ENCODE measurements around the gene ACOT11.

Gene ACOT11

DNA sequence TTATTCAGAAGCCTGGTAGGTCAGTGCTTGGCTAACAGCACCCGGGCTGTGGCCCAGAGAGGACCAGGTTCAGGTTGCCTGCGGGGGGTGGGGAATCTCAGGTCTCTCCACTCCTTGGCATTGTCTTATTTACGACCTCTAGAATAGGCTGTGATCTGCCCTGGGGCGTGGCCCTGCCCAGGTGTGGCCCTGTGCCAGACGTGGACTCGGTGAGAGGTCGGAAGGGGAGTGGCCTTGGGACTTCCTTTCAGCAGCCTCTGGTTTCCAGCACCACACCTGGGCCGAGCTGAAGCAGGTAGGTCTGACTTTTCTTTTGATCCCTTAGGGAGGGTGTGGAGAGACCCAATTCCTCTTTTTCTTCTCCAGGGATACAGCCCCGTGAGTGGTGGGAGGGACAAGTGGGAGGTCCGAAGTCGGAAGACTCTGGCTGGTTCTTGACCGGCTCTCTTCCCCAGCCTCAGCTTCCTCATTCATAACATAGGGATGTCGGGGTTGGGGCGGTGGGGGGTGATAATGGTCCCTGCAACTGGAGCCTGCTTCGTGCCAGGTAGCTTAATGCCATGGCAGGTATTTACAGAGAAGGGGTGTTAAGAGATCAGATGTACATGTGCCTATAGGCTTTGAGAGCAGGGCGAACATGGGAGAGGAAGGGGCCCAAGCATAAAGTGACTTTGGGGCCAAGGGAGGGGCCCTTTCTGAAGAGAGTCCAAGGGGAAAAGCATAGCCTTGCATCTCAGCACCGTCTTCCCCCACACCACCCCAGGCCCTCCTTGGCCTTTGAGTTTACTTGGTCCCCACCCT lies 16.5 kb downstream of the ACOT11 start:
- DNase-seq (ENCODE audit: low read depth in 1 of 2, low spot score in 1 of 2), result no peak

GRCh38 chr1:54565113-54565501 lies 17.1 kb downstream of the ACOT11 start:
- DNase-seq (ENCODE audit: low read depth in 1 of 2, low spot score in 1 of 2), result no peak

DNA sequence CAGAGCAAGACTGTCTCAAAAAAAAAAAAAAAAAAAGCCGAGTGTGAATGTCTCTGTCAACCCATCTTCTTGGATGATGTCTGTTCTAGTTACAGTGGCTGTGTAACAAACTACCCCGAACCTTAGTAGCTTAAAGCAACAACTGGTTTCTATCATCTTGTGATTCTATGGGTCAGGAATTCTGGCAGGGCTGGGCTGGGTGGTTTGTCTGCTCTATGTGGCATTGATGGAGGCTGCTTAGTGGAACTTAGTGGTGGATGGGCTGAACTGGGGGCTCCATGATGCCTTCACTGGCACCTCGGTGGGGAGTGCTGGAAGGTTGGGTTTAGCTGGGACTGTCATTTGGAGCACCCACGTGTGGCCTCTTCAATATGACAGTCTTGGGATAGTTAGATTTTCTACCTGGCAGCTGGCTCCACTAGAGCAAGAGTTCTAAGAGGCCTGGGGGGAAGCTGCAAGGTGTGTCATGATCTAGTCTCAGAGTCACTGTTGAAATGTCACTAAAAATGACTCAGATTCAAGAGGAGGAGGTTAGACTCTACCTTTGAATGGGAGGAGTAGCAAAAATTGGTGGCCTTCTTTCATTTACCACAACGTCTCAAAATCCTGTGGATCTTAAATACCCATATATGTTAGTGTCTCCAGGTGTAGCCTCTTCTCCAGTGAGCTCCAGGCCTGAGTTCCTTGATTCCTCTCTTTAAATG lies 18.6 kb downstream of the ACOT11 start:
- DNase-seq (ENCODE audit: low read depth in 1 of 2, low spot score in 1 of 2), result no peak

DNA sequence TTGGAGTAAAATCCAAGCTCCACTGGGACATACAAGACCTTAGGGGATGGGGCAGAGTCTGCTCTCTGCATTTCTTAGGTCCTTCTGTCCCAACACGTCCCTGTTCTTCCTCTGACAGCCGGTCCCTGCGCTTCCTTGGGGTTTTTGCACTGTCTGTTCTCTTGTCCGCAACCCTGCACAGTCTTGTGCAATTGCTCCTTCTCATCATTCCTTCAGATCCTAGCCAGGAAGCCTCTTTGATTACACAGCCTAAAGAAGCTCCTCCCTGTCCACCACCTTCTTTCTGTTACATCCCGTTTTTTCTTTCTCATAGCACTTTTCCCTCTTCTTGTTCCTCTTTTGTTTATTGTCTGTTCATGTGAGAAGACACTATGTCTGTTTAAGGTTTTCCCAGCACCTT lies 19.9 kb downstream of the ACOT11 start:
- DNase-seq (ENCODE audit: low read depth in 1 of 2, low spot score in 1 of 2), result no peak

DNA sequence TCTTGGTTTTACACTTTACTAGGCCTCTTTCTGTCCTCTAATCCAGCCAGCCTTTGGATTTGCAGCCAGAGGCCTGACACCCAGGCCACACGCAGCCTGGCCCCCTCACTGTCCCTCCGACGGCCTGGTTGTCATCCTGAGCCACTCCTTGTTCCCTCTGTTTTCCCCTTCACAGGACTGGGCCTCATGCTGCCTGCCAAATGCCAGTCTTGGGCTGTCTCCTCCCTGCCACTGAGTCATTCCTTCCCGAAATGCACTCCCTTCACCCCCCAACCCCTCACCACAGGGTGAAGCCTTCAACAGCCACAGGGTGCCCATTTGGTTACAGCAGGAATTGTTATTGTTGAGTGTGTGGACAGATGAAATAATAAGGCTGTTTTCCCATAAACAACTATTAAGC lies 21.3 kb downstream of the ACOT11 start:
- no peak for DNase-seq (ENCODE audit: low read depth in 1 of 2, low spot score in 1 of 2)

DNA sequence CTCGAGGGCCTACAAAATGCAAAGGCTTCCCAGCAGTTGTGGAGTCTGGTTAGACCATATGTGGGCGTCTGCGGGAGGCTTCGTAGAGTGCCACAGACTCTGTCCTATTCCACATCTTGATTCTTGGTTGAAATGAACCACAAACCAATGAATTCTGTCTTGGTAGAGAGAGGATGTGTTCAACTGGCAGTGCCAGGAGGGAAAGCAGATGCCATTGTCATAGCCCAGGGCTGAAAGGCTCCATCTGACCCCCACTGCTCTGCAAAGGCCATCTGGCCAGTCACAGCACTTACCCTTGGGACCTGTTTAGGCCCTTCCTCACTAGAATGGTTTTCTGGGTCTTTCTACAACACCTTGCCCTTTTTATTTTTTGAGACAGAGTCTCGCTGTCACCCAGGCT lies 22.1 kb downstream of the ACOT11 start:
- DNase-seq (ENCODE audit: low read depth in 1 of 2, low spot score in 1 of 2), result no peak

DNA sequence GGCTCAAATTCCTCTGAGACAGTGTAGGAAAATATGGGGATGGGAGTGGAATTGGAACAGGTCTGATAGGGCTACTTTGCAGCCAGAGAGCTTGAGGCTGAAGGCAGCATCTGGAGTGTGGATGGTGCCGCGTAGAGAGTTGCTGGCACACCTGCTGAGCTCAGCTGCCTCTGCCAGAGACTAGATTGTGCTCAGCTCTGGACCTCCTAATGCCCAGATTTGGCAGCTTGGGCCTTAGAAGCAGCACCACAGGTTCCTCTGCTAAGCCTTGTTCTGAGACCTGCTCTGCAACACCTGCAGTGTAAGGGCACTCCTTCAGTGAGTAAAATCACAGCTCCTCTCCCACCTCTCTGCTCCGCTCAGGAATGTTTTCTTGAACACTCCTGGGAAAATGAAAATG lies 23.3 kb downstream of the ACOT11 start:
- no peak for DNase-seq (ENCODE audit: low read depth in 1 of 2, low spot score in 1 of 2)

GRCh38 chr1:54571803-54572541 lies 23.9 kb downstream of the ACOT11 start:
- no peak for DNase-seq (ENCODE audit: low read depth in 1 of 2, low spot score in 1 of 2)

GRCh38 chr1:54572542-54572850 lies 24.5 kb downstream of the ACOT11 start:
- no peak for DNase-seq (ENCODE audit: low read depth in 1 of 2, low spot score in 1 of 2)

DNA sequence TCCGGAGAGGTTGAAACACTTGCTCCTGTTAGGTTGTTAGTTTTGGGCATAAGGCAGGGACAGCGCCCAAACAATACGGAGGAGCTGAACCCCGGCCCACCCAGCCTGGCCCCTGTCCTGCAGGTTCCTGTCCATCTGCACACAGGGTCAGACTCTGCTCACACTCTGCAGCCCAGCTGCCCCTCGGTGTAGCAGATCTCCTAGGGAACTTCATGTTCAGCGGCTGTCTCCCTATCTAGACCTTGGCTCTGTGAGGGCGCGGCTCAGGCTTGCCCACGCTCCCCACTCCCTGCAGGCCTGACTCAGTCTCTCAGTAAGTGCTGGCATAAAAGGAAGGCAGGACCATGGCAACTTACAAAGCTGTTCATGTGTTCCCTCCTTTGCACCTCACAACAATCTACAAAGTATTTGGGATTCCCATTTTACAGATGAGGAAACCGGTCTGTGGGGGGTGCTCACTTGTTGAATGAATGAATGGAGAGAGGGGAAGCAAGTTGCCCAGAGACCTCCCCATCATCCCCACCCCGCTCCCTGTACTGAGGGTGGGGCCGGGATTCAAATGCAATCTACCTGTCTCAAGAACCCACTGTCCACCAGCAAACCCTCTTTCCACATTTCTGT lies 26.2 kb downstream of the ACOT11 start:
- DNase-seq (ENCODE audit: low read depth in 1 of 2, low spot score in 1 of 2), result no peak

GRCh38 chr1:54575161-54575560 lies 27.1 kb downstream of the ACOT11 start:
- DNase-seq (ENCODE audit: low read depth in 1 of 2, low spot score in 1 of 2), result no peak

- no peak for DNase-seq (ENCODE audit: low read depth in 1 of 2, low spot score in 1 of 2)
These were observed 27.7 kb downstream of the ACOT11 start for GRCh38 chr1:54575605-54576290.

DNA sequence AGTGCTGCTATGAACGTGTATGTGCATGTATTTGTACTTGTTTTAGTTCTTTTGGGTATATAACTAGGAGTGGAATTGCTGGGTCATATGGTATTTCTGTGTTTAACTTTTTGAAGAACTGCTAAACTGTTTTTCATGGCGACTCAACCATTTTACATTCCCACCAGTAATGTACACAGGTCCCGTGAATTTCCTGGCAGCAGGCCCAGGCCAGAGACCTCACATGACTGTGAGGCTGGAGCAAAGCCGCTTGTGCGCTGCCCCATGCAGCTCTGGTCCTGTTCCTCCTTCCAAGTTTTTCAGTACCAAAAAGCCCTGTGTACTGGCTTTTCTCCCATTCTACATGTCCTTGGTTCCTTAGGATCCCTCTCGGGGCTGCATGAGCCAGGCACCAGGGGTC lies 29.6 kb downstream of the ACOT11 start:
- DNase-seq (ENCODE audit: low read depth in 1 of 2, low spot score in 1 of 2), result no peak

- DNase-seq (ENCODE audit: low read depth in 1 of 2, low spot score in 1 of 2), result no peak
These were observed 31.3 kb downstream of the ACOT11 start for GRCh38 chr1:54579337-54579781.

- no peak for DNase-seq (ENCODE audit: low read depth in 1 of 2, low spot score in 1 of 2)
These were observed 33.0 kb downstream of the ACOT11 start for GRCh38 chr1:54580856-54581550.

DNA sequence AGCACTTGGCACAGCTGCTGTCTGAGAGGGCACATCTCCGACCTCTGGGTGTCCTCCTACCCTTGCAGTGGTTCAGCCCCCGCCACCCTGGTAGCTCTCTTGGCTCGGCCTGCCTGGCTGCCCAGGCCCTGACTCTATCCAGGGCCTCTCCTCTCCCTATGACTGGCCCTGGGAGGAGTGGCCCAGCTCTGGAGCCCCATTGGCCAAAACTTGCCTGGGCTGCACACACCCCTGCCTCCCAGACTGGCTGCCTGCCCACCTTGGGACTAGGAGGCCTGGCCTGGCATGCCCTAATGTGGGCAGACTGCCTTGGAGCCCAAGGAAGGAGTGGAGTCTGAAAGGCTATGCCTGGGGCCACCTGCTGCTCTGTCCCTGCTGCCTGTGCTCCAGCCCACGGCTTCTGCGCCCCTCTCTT lies 33.6 kb downstream of the ACOT11 start:
- no peak for DNase-seq (ENCODE audit: low read depth in 1 of 2, low spot score in 1 of 2)

GRCh38 chr1:54582566-54583306 lies 34.7 kb downstream of the ACOT11 start:
- DNase-seq (ENCODE audit: low read depth in 1 of 2, low spot score in 1 of 2), result no peak

DNA sequence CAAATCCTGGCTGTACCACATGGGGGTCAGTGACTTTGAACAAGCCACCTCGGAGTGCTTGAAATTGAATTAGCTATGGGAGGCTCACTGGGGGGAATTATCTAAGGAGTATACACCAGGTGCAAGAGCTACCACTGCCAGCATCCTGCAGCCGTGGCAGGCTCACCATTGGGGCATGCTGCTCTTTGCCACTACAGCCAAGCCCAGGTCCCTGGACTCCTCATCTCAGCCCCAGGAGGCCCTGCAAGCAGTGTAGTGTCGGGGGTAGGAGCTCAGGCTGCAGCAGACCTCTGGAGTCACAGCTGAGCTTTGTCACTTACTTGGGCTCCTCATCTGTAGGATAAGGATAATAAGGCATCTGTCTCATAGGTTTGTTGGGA lies 35.3 kb downstream of the ACOT11 start:
- DNase-seq (ENCODE audit: low read depth in 1 of 2, low spot score in 1 of 2), result no peak

DNA sequence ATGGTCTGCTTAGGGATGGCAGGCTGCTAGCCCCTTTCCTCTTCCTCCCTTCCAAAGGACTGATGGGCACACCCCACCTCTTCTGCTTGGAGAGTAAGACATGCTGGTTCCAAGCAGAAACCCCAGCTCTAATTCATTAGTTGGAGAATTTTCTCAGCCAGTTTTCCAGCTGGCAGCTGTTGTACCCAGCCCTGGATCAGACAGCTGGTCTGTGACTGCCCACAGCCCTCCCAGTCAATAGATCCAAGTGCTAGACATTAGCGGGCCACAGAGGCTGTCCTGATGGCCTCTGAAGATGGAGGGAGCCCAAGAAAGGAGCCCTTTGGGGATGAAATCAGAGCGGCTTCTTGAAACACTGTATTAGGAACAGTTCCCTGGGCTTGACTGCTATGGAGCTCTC lies 35.8 kb downstream of the ACOT11 start:
- DNase-seq (ENCODE audit: low read depth in 1 of 2, low spot score in 1 of 2), result no peak

GRCh38 chr1:54584575-54584974 lies 36.5 kb downstream of the ACOT11 start:
- DNase-seq (ENCODE audit: low read depth in 1 of 2, low spot score in 1 of 2), result no peak

Measured in activated CD4-positive, alpha-beta T cell treated with anti-CD3 and anti-CD28 coated beads, Interleukin-2, amount 50 U/mL, for 24 hours (primary cell).